Measurements from ENCODE around the gene NOS1AP.

NOS1AP gene

GRCh38 chr1:162292422-162292849 lies 222.9 kb downstream of the NOS1AP start:
- CTCF ChIA-PET: interaction anchor here (1.1 kb wide), 1 partner anchor 11 kb away, joined by 3 read pairs; no protein-coding TSS in a partner anchor
- no peak for TF ChIP-seq CTCF (IDR thresholded peaks at IDR 0.05; ENCODE audit: control extremely low read depth, extremely low read depth, low read depth, missing control alignments)
- POLR2A ChIA-PET: no interaction called here
- DNase-seq (ENCODE audit: extremely low spot score): no peak

- DNase-seq (ENCODE audit: extremely low spot score): no peak
- POLR2A ChIA-PET: no interaction called here
- no peak for TF ChIP-seq CTCF (IDR thresholded peaks at IDR 0.05; ENCODE audit: control extremely low read depth, extremely low read depth, low read depth, missing control alignments)
- CTCF ChIA-PET: interaction anchor here (1.1 kb wide), 1 partner anchor 10 kb away, joined by 3 read pairs; no protein-coding TSS in a partner anchor
These were observed 223.7 kb downstream of the NOS1AP start for GRCh38 chr1:162293073-162293692.

GRCh38 chr1:162294015-162294414 lies 224.5 kb downstream of the NOS1AP start:
- no peak for TF ChIP-seq CTCF (IDR thresholded peaks at IDR 0.05; ENCODE audit: control extremely low read depth, extremely low read depth, low read depth, missing control alignments)
- ChIA-PET CTCF (no interaction called here), POLR2A (no interaction called here)
- no peak for DNase-seq (ENCODE audit: extremely low spot score)

- DNase-seq (ENCODE audit: extremely low spot score): no peak
- ChIA-PET POLR2A (no interaction called here), CTCF (interaction anchor here (0.7 kb wide), 1 partner anchor 94 kb away, joined by 4 read pairs; no protein-coding TSS in a partner anchor)
- TF ChIP-seq CTCF (IDR thresholded peaks at IDR 0.05; ENCODE audit: control extremely low read depth, extremely low read depth, low read depth, missing control alignments): no peak
These were observed 227.7 kb downstream of the NOS1AP start for GRCh38 chr1:162297208-162297607.

- ChIA-PET POLR2A (no interaction called here), CTCF (interaction anchor here (1.1 kb wide), 1 partner anchor 21 kb away, joined by 4 read pairs; no protein-coding TSS in a partner anchor)
- no peak for DNase-seq (ENCODE audit: extremely low spot score)
- TF ChIP-seq CTCF (IDR thresholded peaks at IDR 0.05; ENCODE audit: control extremely low read depth, extremely low read depth, low read depth, missing control alignments): no peak
These were observed 228.8 kb downstream of the NOS1AP start for GRCh38 chr1:162298266-162298665.

GRCh38 chr1:162299018-162299417 lies 229.5 kb downstream of the NOS1AP start:
- TF ChIP-seq CTCF (IDR thresholded peaks at IDR 0.05; ENCODE audit: control extremely low read depth, extremely low read depth, low read depth, missing control alignments): no peak
- no peak for DNase-seq (ENCODE audit: extremely low spot score)
- ChIA-PET CTCF (interaction anchor here (1.1 kb wide), 1 partner anchor 20 kb away, joined by 4 read pairs; no protein-coding TSS in a partner anchor), POLR2A (no interaction called here)
